Fibroblast of lung (primary cell): ENCODE results near the gene ZSWIM6. TPM values are rescaled to one million over a fixed set of nuclear protein-coding genes. Genes with fewer than 3 reads are reported as not detected.

ENCODE experiments used
- DNase-seq, 2 donors: peaks; one replicate each; pipeline versions ENCODE4 v3.0.0 to v3.0.0-alpha.2; 2010; ENCODE audit warnings: low read depth in 2 of 2
- H2AFZ ChIP-seq: 2 replicates; pipeline ENCODE4 v1.5.1; 2012; ENCODE audit warnings: low read length, control low read depth, inconsistent platforms
- H3K27ac ChIP-seq: 2 replicates; pipeline ENCODE4 v1.5.1; 2011; ENCODE audit warnings: low read length, control low read depth; ENCODE audit not compliant: insufficient read depth
- H3K27me3 ChIP-seq: 2 replicates; pipeline ENCODE4 v1.5.1; 2011; ENCODE audit warnings: mild to moderate bottlenecking, low read length; ENCODE audit not compliant: control insufficient read depth, insufficient read depth
- H3K36me3 ChIP-seq: 2 replicates; pipeline ENCODE4 v1.5.1; 2011; ENCODE audit warnings: low read length; ENCODE audit not compliant: control insufficient read depth, insufficient read depth
- H3K4me1 ChIP-seq: 2 replicates; pipeline ENCODE4 v1.5.1; 2011; ENCODE audit warnings: low read length; ENCODE audit not compliant: control insufficient read depth, insufficient read depth; ENCODE audit errors: extremely low read depth
- H3K4me2 ChIP-seq: 2 replicates; pipeline ENCODE4 v1.5.1; 2011; ENCODE audit warnings: low read length, control low read depth; ENCODE audit not compliant: insufficient read depth; ENCODE audit errors: extremely low read depth
- H3K4me3 ChIP-seq, 4 experiments: fragments of 200-600 bp in 1 of 4; sonication (generic) in 1 of 4; replicated peaks in 1 of 4; 2 replicates each; pipeline ENCODE4 v1.5.1; 2011 to 2016; ENCODE audit warnings: low read length in 4 of 4, low read depth in 3 of 4, mild to moderate bottlenecking in 3 of 4, control low read depth in 2 of 4, inconsistent platforms in 1 of 4, mixed read lengths in 1 of 4; ENCODE audit not compliant: insufficient read depth in 1 of 4; ENCODE audit errors: control extremely low read depth in 1 of 4
- H3K79me2 ChIP-seq: 2 replicates; pipeline ENCODE4 v1.5.1; 2012; ENCODE audit warnings: mild to moderate bottlenecking, low read length, inconsistent platforms; ENCODE audit not compliant: control insufficient read depth, insufficient read depth
- H3K9ac ChIP-seq: 2 replicates; pipeline ENCODE4 v1.5.1; 2011; ENCODE audit warnings: mild to moderate bottlenecking, low read length, control low read depth; ENCODE audit not compliant: insufficient read depth
- H3K9me3 ChIP-seq: 2 replicates; pipeline ENCODE4 v1.5.1; 2012; ENCODE audit warnings: low read depth, low read length; ENCODE audit not compliant: control insufficient read depth, insufficient read depth
- H4K20me1 ChIP-seq: 2 replicates; pipeline ENCODE4 v1.5.1; 2011; ENCODE audit warnings: low read length; ENCODE audit not compliant: control insufficient read depth, insufficient read depth; ENCODE audit errors: extremely low read depth
- EZH2 ChIP-seq: IDR thresholded peaks from 2 replicates; pipeline ENCODE4 v1.5.1; 2012; ENCODE audit warnings: low read length, control low read depth, mild to moderate bottlenecking; ENCODE audit errors: missing control alignments
- polyA plus RNA-seq, 2 donors: library from polyadenylated mRNA; depleted of rRNA in 1 of 2; stranded (reverse) in 1 of 2; unstranded in 1 of 2; fragments of >200 nt; gene quantifications; 2 replicates each; pipeline ENCODE4 v1.2.1, GENCODE V29; 2011 to 2012; ENCODE audit warnings: missing spikeins in 1 of 2
- total RNA-seq: library from RNA; depleted of rRNA; stranded (reverse); fragments of >200 nt; gene quantifications from 2 replicates; pipeline ENCODE4 v1.2.1, GENCODE V29; 2014
- TF ChIP-seq, protein P1 (sequence below), 2 donors: IDR thresholded peaks in 1 of 2; conservative IDR thresholded peaks in 1 of 2; 1 replicate in 1 of 2; 2 replicates in 1 of 2; pipeline ENCODE4 v1.5.1; 2011 to 2012; ENCODE audit warnings: low read length in 2 of 2, control low read depth in 1 of 2, inconsistent platforms in 1 of 2, low read depth in 1 of 2, mild to moderate bottlenecking in 1 of 2

The ZSWIM6 gene
- total and polyA plus RNA-seq, 2 donors (not counting 1 experiment from before 2014, with no cell fraction given), result 23.5 to 26.6 TPM

DNA sequence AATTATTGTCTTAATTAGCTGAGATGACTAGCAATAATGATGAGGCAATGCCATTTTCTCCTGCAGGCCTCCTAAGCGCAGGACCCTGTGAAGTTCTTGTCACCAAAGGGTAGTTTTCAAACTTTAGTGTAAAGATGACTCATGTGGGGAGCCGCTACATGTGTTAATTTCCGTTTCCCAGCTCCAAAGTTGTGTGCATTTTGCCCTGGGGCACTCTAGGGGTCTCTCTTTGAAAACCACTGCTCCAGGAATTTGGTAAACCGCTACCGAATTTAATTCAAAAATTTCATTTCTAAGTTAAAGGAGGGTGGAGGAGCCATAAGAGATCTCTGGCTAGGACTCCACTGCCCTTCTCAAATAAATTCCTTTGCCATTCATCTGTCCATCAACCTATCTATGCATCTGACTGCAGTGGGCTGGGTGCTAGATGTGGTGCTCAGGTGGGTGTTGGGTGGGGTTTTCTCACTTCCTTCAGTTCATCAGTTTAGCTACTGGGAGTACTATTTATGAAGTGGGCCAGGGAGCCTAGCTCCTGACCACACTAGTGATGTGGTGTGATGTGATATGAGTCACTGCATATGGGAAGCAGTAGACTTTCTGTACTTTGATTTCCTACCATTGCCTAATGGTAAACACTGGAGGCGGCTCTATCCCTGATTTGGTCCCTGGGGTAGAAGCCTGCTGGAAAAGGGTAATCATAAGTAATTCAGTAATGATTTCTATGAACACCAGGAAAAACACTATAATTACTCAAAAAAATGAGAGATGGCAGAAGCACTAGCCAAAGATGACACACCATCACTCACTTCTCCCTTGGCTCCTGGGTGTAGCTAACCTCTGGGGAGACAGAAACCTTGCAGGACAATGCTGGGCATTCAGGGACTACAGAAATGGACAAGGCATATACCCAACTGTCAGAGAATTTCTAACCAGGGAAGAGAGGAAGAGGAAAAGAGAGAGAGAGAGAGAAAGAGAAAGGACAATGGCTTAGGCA, 4.0 kb upstream of the ZSWIM6 start:
- peak overlapping the region; percentile 56 for H3K4me2 ChIP-seq
- peaks cover 21% of the 10 kb centered on the region for H3K4me1 ChIP-seq
- peak; percentile 90 to 96 for DNase-seq
- peak overlapping the region in 1 of 4 experiments; percentile 69 for H3K4me3 ChIP-seq
- no peaks in the 10 kb centered on the region for H4K20me1 ChIP-seq
- H3K9ac ChIP-seq, result no peak overlapping the region
- peak overlapping the region; percentile 83 for H3K27ac ChIP-seq
- H3K36me3 ChIP-seq, result no peaks in the 10 kb centered on the region
- no peaks in the 10 kb centered on the region for H3K27me3 ChIP-seq
- H3K9me3 ChIP-seq, result no peaks in the 10 kb centered on the region
- H3K79me2 ChIP-seq, result peaks cover 9% of the 10 kb centered on the region
- TF ChIP-seq EZH2, result no peak
- TF ChIP-seq, protein P1, sequence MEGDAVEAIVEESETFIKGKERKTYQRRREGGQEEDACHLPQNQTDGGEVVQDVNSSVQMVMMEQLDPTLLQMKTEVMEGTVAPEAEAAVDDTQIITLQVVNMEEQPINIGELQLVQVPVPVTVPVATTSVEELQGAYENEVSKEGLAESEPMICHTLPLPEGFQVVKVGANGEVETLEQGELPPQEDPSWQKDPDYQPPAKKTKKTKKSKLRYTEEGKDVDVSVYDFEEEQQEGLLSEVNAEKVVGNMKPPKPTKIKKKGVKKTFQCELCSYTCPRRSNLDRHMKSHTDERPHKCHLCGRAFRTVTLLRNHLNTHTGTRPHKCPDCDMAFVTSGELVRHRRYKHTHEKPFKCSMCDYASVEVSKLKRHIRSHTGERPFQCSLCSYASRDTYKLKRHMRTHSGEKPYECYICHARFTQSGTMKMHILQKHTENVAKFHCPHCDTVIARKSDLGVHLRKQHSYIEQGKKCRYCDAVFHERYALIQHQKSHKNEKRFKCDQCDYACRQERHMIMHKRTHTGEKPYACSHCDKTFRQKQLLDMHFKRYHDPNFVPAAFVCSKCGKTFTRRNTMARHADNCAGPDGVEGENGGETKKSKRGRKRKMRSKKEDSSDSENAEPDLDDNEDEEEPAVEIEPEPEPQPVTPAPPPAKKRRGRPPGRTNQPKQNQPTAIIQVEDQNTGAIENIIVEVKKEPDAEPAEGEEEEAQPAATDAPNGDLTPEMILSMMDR (conservative IDR thresholded peaks at IDR 0.05 in 1 of 2, IDR thresholded peaks at IDR 0.05 in 1 of 2; ENCODE audit: low read depth in 1 of 2, low read length in 2 of 2), result no peak
- no peak overlapping the region for H2AFZ ChIP-seq

DNA sequence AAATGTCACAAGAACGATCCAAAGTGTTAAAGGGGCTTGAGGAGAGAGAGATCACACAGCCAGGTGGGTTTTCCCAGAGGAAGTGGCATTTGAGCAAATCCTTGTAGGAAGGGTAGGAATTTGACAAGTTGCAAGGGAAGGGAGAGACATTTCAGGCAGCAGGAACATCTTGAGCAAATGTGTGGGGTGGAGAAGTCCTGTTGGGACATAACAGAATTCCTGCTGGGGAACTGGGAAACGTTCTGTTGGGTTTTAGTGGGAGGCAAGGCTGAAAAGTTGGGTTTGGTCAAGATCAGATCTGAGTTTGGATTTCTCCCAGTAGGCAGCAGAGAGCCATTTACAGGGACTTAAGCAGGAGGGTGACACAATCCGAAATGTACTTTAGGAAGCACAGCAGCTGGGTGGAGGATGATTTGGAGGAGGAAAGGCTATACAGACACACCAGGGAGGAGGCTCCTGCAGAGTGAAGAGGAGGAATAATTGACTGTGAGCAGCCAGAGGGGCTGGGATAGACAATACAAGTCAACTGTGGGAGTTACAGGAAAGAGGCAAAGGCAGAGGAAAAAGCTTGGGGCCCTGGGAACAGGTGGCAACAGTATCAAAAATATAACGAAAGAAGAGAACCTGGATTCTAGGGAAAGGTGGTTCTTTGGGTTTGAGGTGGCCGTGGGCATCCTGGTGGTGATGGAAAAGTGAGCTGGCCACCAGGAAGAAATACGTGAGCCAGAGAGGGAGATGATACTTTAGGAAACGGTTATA, 3.1 kb upstream of the ZSWIM6 start:
- Histone ChIP-seq H3K4me1 (peaks cover 19% of the 10 kb centered on the region), H3K27ac (peak overlapping the region; percentile 83), H3K36me3 (no peaks in the 10 kb centered on the region), H3K4me2 (peak overlapping the region; percentile 67), H4K20me1 (no peaks in the 10 kb centered on the region), H3K9ac (no peak overlapping the region), H2AFZ (no peak overlapping the region), H3K27me3 (no peaks in the 10 kb centered on the region), H3K4me3 (peak overlapping the region in 2 of 4 experiments; percentile 69 to 89), H3K79me2 (peaks cover 19% of the 10 kb centered on the region), H3K9me3 (no peaks in the 10 kb centered on the region)
- peak in 1 of 2 donors; percentile 48 for DNase-seq
- TF ChIP-seq, protein P1 (conservative IDR thresholded peaks at IDR 0.05 in 1 of 2, IDR thresholded peaks at IDR 0.05 in 1 of 2; ENCODE audit: low read depth in 1 of 2, low read length in 2 of 2), result no peak
- no peak for TF ChIP-seq EZH2
